G401 (cell line): ENCODE results near the gene PPY. TPM values are rescaled to one million over a fixed set of nuclear protein-coding genes. Genes with fewer than 3 reads are reported as not detected.
"Not testable (repeated sequence)": the region's sequence is repeated elsewhere in the genome, so short reads cannot be mapped to it uniquely, and the experiment has no call there.

Experiments
- DNase-seq: peaks from one replicate; pipeline ENCODE4 v3.0.0-alpha.2; 2015; ENCODE audit warnings: low spot score
- in situ Hi-C: cut with HindIII; loops from 2 replicates; pipeline ENCODE4 v1.10.0; 2016; ENCODE audit warnings: low sequenced_read_pairs, mixed read lengths
- total RNA-seq: library from RNA; depleted of rRNA; stranded (reverse); fragments of >200 nt; shearing (Covaris generic); gene quantifications from 2 replicates; pipeline ENCODE4 v1.2.3, GENCODE V29; 2014

Gene PPY
- total RNA-seq, 1 experiment from 2014 or later: not detected

DNA sequence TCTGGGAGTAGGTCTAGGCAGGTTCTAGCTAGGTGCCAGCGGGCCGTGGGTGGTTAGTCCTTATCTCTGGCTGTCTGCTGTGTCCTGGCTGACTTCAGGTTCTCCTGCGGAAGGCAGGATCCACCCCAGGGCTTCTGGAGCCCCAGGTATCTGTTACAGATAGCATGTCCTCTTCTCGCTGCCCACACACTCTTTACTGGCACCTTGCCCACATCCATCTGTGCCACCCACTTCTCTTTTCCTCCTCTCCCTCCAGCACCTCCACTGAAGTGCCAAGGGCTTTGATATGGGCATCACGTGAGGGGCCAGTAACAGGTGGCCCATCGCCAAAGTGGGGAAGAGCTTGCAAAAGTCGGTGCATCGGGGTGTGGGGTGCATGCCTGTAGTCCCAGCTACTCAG lies 30.4 kb downstream of the PPY start:
- DNase-seq: no peak
- in situ Hi-C loops: no loop called here

- no peak for DNase-seq
- in situ Hi-C loops: no loop called here
These were observed 32.6 kb downstream of the PPY start for GRCh38 chr17:43909537-43910231.

DNA sequence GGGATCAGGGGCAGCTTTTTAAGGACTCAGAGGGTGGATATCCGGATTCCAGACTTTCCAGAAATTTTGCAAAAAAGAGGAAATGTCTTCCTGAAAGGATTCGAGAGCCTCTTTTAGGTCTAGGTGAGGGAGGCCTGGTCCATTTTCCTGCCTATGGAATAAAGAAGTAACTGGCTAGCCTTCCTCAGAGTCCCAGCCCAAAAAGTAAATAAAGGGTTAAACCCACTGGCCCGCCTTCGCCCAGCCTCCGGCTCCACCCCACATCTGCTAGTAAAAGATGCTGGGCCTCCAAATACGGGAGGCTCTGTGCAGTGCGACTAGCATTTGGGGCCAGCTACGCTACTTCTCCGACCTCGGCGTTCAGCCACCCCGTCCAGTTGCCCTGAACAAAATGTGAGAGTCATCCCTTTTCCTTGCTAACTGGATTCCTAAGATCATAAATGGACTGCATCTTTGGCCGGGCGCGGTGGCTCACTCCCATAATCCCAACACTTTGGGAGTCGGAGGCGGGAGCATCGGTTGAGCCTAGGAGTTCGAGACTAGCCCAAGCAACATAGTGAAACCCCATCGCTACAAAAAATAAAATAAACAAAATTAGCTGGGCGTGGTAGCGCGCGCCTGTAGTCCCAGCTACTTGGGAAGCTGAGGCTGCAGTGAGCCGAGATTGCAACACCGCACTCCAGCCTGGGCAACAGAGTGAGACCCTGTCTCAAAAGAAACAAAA lies 34.1 kb downstream of the PPY start:
- in situ Hi-C loops: no loop called here
- DNase-seq: peak; percentile 91

DNA sequence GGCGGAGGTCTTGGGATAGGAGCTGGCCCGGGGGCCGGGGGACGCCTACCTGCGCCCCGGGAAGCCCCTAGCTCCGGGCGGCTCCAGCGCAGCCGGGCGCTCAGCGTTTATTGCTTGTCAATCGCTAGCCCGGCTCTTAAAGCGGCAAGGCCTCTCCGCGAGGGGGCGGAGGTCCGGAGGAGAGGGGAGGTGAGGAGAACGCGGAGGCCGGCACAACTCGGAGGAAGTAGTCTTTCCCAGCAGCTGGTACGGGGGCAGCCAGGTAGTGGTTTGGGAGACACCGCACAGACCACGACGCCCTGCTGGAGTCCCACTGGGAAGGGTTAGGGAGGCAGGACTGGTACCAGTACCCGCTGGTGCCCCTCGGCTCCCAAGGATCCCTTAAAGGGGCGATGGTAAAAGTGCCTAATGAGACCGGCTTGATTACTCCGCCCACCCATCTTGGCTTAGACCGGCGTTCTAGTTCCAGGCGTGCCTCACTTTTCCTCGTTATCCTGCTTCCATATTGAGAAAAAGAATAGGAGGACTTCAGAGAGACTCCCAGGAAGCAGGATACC lies 34.8 kb downstream of the PPY start, which contains the start of gene MPP2:
Gene MPP2 (minus strand): TSS at position 112 of the 557 bp plus-strand sequence. CDS start 3,076 bp downstream, outside the sequence.
- peak; percentile 89 for DNase-seq
- in situ Hi-C loops: no loop called here

DNA sequence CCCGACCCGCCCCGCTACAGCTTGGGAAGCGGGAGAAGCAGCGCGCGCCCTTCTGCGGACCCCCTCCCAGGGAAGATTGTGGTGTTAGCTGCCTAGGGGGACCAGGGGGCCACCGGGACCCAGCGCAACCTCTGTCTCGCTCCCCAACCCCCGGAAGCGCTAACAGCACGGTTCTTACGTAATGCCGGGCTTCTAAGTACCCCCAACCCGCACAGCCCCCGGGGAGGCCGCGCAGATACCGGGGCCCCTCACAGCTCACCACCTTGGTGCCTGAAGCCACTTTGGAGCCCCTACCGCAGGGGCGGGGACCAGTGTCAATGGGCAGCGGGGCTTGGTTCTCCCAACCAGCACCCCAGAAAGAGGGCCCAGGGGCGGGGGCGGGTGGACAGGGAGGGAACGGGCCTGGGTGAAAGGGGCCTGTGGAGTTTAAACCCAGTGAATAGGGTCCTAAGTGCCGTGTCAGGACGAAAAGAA lies 35.3 kb downstream of the PPY start:
- no peak for DNase-seq
- in situ Hi-C loops: no loop called here

- peak; percentile 92 for DNase-seq
- in situ Hi-C loops: no loop called here
These were observed 36.1 kb downstream of the PPY start for GRCh38 chr17:43905985-43906852.

- no peak for DNase-seq
- in situ Hi-C loops: no loop called here
These were observed 36.8 kb downstream of the PPY start for GRCh38 chr17:43905400-43905984.

GRCh38 chr17:43901861-43902589 lies 40.3 kb downstream of the PPY start:
- in situ Hi-C loops: no loop called here
- DNase-seq: peak; percentile 21

- in situ Hi-C loops: no loop called here
- peak; percentile 26 for DNase-seq
These were observed 41.2 kb downstream of the PPY start for GRCh38 chr17:43900858-43901754.

GRCh38 chr17:43900183-43900857 lies 42.0 kb downstream of the PPY start:
- peak; percentile 88 for DNase-seq
- in situ Hi-C loops: no loop called here

DNA sequence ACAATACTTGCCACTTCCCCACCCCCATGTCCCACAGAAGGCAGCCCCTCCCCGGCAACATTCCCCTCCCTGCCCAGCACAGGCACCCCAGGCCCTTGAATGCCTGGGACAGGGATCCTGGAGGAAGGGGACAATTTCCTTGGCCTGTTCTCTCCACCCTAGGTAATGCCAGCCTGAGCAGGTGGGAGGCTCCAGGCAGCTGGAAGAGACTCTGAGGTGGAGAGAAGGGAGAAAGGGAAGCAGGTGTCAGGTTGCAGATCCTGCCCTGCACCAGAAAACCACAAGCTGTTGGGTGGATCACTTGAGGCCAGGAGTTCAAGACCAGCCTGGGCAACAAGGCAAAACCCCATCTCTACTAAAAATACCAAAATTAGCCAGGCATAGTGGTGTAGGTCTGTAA lies 43.8 kb downstream of the PPY start:
- no peak for DNase-seq
- in situ Hi-C loops: no loop called here

DNA sequence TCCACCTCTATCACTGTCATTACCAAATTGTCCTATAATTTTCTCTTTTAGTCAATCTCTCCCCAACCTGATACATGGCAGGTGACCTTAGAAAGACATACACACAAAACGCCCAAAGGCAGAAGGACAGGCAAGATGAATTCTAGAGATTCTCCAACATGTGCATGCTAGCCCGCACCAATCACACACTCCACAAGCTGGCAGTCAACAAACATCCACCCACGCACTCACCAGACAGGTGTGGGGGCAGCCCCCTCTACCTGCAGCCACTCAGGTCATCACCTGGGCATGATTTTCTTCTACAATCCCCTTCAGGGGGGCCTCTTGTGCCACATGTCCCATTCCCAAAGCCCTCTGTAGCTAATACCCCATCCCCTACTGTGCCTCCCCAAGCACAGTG lies 44.4 kb downstream of the PPY start:
- in situ Hi-C loops: no loop called here
- DNase-seq: no peak

GRCh38 chr17:43894494-43894893 lies 47.8 kb downstream of the PPY start:
- in situ Hi-C loops, DNase-seq: not testable (repeated sequence)

DNA sequence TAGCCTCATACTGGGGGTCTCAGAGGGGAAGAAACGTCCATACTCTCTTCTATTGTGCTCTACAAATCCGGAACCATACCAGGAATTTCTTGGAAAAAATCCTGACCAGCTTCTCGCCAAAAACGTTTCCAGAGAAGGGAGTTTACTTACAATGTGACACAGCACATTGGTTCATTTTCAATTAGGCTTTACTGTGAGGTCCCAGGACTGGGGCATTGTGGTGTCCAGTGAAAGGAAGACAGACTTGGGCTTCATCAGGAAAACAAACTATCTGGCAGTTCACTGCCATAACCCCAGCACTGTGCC lies 49.7 kb downstream of the PPY start:
- DNase-seq: no peak
- in situ Hi-C loops: no loop called here

GRCh38 chr17:43891851-43892646 lies 50.2 kb downstream of the PPY start:
- DNase-seq: peak; percentile 48
- in situ Hi-C loops: no loop called here
